Kidney tubule cell (primary cell): ENCODE results near the gene HMGB1.
"Not testable (repeated sequence)": the region's sequence is repeated elsewhere in the genome, so short reads cannot be mapped to it uniquely, and the experiment has no call there.

ENCODE experiments used
- DNase-seq: peaks from one replicate; pipeline ENCODE4 v3.0.0-alpha.2; 2018; ENCODE audit warnings: low spot score

HMGB1 gene

DNA sequence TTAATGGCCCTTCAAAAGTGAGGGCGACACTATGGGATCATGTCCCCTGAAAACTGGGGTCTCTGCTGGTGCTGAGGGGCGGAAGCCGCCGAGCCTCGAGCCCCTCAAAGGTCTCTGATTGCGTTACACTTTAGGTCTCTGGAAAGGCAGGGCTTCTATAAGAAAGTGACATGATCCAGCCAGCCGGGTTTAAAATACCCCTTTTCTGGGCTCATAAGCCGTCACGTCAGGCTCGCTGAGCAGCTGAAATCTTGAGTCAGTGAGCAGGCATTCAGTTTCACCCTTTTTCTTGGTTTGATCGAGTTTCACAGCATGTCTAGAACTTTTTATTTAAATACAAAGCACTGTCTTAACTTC lies 600 bp upstream of the HMGB1 start:
- peak; percentile 74 for DNase-seq

DNA sequence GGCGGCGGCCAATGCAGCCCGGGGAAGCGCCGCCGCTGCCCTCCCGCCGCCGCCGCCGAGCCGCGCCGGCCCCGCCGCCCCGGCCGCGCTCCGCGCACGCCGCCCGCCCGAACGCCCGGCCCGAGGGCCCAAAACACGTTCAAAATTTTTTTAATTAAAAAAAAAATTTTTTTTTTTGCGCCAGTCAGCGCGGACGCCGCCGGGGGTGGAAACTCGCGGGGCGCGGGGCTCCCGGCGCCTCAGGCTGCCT lies 468 bp downstream of the HMGB1 start:
- DNase-seq = no peak

DNA sequence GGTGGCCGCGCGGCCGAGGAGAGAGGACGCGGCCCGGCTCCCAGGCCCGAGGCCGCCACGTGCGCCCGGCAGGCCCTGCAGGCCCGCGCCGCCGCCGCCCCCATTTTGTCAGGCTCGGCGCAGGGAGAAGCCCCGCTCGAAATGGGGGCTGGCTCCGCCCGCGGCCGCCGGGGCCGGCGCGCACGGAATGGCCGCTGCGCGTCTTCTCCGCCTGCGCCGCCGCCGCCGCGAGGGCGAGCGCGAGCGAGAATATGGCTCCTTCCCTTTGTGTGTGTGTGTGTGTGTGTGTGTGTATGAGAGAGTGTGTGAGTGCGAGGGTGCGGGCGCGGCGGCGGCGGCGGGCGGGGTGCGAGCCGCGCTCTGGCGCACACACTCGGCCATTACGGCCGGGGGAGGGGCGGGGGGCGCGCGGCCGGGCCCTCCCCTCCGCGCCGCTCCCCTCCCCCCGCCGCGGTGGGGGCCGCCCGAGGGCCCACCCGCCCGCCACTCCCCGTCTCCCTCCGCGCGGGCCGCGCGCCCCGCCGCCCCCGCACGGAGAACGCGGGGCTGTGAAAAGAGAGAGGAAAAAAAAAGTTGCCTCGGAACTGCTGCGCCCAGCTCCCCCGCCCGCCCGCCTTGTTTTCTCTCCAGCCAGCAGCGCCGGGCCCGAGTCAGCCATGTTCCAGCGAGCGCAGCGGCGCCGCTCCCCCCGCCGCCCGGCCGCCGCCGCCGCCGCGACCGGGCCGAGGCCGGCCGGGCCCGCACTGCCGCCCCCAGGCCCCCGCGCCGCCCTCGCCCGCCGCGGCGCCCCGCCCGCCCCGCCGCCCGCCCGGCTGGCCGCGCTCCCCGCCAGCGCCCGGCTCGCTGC lies 1.0 kb downstream of the HMGB1 start:
- DNase-seq = peak; percentile 80

DNA sequence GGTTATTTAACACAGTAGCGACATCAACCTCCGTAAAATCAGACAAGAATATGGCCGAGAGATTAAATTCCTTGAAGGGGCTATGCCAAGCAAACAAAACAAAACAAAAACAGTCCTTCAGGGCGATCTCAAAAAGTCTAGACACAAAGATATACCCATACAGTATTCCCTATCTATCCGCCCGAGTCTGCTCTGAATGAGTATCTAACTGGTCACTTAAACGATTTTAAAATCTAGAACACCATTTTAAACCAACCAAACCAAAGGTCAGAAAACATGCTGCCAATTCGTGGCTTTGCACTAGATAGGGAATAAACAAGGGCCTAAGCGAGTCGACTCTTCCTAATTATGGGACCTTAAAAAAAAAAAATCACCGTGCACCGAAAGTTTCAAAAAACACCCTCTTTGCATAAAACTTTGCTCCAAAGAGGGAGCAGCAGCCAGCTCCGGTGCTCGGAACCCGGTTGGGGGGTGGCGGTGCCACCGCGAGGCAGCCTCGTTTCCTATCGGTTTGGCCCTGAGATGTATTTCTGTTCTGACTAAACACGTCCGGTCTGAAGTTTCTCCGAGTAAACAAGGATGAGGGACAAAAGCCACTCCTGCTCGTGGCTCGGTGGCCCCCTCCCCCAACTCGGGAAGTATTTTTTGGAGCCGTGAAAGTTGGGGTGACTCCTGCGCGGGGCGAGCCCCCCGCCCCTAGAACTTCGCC lies 1.8 kb downstream of the HMGB1 start:
- peak; percentile 71 for DNase-seq

DNA sequence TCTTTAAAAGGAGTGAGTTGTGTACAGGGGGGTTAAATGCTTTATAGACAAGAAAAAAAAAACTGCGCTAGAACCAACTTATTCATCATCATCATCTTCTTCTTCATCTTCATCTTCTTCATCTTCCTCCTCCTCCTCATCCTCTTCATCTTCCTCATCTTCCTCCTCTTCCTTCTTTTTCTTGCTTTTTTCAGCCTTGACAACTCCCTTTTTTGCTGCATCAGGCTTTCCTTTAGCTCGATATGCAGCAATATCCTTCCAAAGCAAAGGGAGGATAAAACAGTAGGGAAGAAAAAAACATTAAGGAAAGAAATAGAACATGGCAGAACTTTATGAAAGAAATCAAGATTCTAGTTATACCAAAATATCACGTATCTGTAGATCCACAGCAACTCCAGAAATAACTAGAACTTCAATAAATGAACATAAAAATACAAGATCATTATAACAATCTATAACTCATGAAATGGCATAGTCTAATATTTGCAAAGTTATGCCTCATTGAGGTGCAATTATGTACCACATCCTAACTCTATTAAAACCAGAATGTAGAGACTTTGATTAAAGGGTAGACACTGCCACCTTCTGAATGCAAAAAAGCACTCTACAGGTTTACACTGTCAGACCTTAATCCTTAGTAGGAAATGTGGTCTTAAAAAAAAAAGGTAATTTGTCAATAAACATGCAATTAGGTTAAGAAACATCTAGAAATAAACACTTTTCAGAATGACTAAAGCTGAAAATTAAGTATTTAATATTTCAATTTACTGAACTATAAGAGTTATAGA lies 4.3 kb downstream of the HMGB1 start:
- peak; percentile 41 for DNase-seq

DNA sequence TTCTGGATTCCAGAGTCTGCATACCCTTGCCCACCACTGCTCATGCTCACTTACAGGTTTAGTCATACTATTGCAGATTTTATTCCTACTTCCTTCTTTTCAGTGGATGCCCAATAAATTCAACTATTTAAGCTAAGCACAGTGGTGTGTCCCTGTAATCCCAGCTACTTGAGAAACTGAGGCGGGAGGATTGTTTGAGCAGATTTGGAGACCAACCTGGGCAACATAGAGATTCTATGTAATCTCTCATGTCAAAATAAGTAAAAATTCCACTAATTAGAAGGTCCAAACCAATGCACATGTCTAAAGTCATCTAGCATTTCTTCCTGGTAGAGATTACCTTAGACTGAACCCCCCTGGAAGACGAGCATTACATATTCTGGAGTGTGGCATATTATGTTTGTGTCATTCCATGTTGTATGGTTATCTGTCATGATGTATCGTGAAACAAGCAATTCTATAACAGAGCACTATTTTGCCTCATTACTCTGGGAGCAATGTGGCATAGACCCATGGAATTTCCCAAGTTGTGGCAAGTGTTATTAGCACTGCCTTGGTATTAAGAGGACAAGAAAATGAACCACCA lies 8.3 kb downstream of the HMGB1 start:
- DNase-seq = no peak

DNA sequence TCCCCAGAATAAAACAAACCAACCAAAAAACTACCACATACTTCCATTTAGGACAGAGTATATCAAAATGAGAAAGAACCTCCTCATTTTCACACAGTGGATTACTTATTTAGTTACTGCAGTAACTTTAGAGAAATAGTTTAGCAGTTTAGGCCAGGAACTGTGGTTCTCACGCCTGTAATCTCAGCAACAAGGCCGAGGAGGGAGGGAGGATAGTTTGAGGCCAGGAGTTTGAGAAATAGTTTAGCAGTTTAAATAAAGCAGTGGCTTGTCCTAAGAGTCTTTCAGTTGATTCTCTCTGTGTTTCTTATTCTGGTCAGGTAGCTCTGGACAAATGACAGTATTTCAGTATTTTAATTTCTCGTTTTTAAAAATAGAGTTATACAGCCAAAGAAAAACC lies 9.4 kb downstream of the HMGB1 start:
- DNase-seq = no peak

DNA sequence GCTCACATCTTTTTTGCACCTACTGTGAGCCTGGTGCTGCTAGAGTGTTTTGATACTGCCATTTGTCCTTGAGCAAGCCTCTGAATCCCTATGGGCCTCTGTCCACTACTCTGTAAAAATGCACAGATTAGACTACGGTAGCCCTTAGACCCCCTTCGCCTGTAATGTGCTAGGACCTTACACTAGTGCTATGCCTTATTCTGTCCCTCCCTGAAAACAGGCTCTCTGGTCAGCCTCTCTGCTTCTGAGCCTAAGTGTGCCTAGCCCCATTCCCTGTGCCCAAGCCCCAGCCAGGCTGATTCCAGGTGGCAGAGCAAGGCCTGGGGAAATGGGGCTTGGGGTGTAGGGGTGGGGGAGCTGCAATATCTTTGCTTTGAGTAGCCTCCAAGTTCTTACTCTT lies 10.7 kb downstream of the HMGB1 start:
- DNase-seq = no peak

DNA sequence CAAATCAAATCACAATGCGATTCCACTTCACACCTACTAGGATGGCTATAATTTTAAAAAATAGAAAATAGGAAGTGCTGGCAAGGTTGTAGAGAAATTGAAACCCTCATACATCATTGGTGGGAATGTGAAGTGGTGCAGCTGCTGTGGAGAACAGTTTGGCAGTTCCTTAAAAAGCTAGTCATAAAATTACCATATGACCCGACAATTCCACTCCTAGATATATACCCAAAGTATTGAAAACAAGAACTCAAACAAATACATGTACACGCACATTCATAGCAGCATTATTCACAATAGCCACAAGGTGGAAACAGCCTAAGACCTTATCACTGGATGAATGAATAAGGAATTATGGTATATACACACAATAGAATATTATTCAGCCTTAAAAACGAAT lies 12.0 kb downstream of the HMGB1 start:
- DNase-seq = no peak

DNA sequence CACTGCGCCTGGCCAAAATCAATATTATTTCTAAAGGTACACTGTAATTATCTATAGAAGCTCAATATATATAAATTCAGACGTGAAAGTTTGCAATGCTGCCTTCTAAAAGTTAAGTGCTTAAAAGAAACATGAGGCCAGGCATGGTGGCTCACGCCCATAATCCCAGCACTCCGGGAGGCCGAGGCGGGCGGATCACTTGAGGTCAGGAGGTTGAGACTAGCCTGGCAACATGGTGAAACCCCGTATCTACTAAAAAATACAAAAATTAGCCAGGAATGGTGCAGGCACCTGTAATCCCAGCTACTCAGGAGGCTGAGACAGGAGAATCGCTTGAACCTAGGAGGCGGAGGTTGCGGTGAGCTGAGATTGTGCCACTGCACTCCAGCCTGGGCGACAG lies 14.3 kb downstream of the HMGB1 start:
- DNase-seq = not testable (repeated sequence)

DNA sequence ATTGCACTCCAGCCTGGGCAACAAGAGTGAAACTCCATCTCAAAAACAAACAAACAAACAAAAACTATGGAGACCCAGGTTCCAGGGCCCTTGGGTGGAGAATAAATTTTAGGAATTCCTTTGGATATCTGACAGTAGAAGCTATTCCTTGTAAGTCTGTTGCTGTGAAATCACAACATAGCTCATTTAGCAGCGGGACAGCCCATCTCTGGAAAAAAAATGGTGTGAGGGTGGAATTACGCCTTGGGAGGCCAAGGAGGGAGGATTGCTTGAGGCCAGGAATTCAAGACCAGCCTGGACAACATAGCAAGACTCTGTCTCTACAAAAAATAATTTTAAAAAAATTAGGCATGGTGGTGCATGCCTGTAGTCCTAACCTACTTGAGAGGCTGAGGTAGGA lies 15.7 kb downstream of the HMGB1 start:
- DNase-seq = no peak

DNA sequence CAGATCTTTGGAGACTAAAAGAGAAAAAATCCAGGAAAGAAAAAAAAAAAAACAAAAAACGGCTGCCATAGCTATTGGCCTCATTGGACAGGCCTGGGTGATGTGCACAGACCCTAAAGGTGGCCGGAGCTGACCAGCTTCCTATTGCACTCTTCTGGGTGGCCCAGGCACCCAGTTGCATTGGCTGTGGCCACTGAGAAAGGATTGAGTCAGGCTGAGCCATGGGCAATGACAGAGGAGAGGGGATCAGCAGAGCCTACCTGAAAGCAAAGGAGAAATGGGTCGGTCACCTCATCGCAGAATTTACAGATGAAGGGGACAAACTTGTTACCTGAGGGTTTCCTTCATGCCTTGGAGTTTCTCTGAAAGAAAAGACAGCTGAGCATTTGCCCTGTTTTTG lies 17.3 kb downstream of the HMGB1 start:
- no peak for DNase-seq

DNA sequence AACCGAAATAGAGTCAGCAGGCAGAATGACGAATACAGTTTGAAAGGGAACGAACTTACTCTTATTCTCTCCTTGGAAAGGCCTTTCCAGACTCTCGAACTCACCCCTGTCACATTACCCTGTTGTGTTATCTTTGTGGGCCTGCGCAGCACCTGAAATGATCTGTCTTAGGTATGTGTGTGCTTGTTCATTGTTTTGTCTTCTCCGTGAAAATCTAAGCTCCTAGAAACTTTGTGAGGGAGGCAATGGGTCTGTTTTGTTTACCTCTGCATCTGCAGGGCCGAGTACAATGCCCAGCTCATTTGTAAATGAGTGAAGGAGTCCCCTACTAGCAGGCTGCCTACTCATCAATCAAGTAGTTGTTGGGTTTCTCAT lies 19.6 kb downstream of the HMGB1 start:
- no peak for DNase-seq

DNA sequence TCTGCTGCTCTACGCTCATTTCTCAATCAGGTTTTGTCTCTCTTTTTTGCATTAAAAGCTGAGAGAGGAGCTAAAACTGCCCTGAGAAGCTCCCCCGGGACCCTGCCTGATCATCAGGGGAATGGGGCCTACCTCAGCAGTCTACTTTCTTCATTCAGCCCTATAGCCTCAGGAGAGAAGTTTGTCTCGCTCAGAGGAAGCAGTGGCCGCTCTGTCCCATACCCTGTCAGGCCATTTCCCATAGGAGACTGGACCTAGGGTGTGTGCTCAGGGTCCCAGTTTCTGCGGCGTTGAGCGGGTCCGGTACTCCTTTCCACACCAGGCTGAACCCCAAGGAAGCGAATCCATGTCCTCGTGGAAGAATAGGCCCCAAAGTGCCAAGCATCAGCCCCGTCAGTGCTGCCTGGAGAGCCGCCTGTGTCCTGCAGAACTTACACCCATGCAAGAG lies 21.8 kb downstream of the HMGB1 start:
- no peak for DNase-seq

DNA sequence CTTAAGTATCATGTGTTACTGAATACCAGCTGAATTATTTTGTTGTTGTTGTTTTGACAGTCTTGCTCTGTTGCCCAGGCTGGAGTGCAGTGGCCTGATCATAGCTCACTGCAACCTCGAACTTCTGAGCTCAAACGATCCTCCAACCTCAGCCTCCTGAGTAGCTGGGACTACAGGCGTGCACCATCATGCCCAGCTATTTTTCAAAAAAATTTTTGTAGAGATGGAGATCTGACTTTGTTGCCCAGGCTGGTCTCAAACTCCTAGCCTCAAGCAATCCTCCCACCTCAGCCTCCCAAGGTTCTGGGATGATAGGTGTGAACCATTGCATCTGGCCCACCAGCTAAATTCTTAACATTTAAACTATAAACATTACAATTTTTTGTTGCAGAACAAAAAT lies 22.2 kb downstream of the HMGB1 start:
- DNase-seq = not testable (repeated sequence)

DNA sequence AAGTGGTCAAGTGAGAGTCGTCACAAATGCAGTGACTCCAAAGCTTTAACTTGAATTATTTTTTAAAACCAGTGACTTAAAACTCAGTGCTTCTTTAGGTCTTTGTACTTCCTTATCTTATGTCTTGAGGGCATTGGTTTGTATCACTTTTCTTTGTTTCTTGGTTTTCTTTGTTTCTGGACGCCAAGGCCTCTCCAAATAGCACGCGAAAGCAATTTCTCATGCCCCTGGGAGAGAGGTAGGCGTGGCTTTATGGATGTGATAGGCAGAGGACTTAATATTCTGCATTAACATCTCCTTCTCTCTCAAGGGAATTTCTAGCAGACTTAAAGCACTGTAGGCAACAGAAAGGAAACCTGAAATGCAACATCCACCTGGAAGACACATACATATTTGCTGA lies 22.8 kb downstream of the HMGB1 start:
- DNase-seq = no peak

DNA sequence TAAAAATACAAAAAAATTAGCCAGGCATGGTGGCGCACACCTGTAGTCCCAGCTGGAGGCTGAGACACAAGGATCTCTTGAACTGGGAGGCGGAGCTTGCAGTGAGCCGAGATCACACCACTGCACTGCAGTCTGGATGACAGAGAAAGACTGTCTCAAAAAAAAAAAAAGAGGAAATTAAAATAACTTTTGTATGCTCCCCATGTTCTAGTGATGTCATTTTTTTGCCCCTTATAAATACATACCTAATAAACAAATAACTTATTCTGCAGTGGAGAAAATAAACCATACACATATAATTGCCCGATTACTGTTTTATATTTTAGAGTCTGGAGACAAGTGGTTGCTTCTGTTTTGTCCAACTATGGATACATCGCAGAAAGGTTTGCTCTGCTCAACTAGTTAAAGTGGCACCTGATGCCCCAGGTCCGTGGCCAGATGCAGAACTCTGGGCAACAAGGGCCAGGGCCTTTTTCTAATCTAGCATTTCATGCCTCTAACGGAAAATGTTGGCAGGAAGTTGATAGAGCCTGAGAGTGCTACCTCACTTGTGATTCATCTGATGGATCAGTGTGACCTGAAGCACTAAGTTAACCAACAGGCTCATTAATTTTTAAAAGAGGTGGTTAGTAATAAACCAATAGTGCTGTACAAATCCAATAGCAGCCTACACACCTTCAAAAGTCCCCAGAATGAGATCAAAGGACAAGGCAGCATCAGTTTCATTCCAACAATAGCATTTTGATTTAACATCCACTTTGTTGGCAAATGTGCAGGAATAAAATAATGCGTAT lies 24.6 kb downstream of the HMGB1 start:
- DNase-seq = peak; percentile 88

DNA sequence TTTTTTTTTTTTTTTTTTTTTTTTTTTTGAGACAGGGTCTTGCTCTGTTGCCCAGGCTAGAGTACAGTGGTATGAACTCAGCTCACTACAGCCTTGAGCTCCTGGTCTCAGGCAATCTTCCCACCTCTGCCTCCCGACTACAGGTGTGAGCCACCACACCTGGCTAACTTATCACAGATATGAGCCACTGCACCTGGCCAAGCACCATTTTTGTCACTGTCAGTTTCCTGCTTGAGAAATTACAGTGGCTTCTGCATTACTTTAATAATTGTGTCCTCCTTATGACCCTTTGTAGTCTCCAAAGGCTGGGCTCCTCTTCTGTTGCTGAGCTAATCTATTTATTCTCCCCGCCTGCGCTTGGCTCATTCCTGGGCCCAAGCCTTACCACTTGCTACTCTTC lies 27.4 kb downstream of the HMGB1 start:
- DNase-seq = no peak

DNA sequence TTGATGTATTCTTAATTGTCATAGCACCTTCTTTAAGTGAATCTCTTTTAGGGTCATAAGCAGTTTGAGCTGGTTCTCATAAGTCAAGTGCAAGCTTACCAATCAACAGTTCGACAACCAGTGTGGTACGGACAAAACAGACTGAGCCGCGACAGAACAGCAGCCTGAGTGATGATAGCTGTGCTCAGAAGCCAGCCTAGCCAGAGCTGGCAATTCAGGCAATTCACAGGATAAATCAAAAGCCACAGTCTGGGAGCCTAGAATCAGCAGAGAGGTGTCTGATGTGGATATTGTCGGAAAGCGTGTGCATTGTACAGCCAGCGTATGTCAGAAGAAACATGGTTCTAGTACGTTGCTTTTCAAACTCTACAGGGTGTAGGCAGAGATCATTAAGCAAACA lies 28.6 kb downstream of the HMGB1 start:
- DNase-seq = no peak

DNA sequence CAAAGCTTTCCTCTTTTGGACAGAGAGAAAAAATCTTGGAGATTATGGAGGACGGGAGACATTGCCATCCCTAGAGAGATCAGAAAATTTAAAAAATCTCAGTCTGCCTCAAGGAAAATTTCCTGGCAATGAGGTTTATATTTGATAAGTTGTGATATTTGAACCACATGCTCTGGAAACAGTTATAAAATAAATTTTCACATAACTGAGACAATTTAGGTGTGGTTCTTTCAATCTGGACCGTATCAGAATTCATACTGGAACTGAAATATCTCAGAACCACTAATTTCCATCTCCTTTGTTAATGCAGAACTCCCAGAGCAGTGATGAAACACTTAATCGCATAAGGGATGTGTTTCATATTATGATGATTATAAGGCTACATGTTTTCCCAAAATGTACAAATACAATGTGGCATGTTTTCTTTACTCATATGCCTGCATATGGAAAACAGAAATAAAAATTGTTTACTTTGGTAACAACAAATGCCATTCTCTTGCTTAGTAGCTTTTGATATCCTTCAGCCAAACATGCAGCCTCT lies 29.8 kb downstream of the HMGB1 start:
- DNase-seq = no peak

DNA sequence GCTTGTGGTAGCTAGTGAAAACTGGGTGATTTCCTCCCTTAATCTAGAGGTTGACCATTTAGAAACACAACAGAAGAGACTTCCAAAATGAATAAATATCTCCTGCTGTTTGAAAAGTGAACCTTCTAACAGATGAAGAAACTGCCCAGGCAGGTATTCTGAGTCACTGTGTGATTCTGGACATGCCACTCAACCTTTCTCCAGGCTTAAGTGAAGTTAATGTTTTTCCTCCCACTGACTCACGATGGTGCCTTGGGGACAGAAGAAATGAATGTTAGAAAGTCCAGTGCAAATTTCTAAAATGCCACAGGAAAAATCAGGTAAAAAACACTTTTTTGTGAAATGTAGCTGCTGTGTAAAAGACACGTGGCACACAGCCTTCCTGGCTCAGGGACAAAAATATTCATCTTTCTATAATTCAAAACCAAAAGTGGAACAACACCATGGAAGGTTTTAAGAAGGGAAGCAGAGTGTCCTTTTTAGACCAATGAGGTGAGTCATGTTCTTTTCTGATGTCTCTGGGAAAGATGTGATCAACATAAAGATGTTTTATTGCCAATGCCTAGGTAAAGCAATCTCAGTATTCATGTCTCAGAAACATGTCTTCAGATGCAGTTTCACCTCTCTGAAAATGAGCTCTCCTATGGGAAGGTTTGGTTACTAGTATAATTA lies 34.3 kb downstream of the HMGB1 start:
- DNase-seq = peak; percentile 89
